HG03521 (cell line): ENCODE results near the gene RIPOR2.
"Not testable (repeated sequence)": the region's sequence is repeated elsewhere in the genome, so short reads cannot be mapped to it uniquely, and the experiment has no call there.

Experiments
- ATAC-seq: cut with Tn5 transposase; IDR thresholded peaks from one replicate; pipeline ENCODE4 v1.9.1; 2021; ENCODE audit warnings: mild to moderate bottlenecking, moderate library complexity; ENCODE audit not compliant: unreplicated experiment

The RIPOR2 gene

GRCh38 chr6:24768361-24768760 is 167.4 kb downstream of the RIPOR2 start:
- ATAC-seq, result no peak

- ATAC-seq, result no peak
Measured at GRCh38 chr6:24766680-24767462, 168.9 kb downstream of the RIPOR2 start.

GRCh38 chr6:24765968-24766367 is 169.8 kb downstream of the RIPOR2 start:
- not testable (repeated sequence) for ATAC-seq

GRCh38 chr6:24764833-24765828 is 170.6 kb downstream of the RIPOR2 start:
- not testable (repeated sequence) for ATAC-seq

- no peak for ATAC-seq
Measured at GRCh38 chr6:24763578-24763977, 172.2 kb downstream of the RIPOR2 start.

GRCh38 chr6:24761851-24762250 is 173.9 kb downstream of the RIPOR2 start:
- no peak for ATAC-seq

- no peak for ATAC-seq
Measured at GRCh38 chr6:24761193-24761835, 174.4 kb downstream of the RIPOR2 start.

- no peak for ATAC-seq
Measured at GRCh38 chr6:24760210-24760609, 175.6 kb downstream of the RIPOR2 start.

GRCh38 chr6:24759718-24760117 is 176.0 kb downstream of the RIPOR2 start:
- no peak for ATAC-seq

- no peak for ATAC-seq
Measured at GRCh38 chr6:24757611-24758010, 178.1 kb downstream of the RIPOR2 start.

- no peak for ATAC-seq
Measured at GRCh38 chr6:24755279-24755678, 180.5 kb downstream of the RIPOR2 start.

GRCh38 chr6:24754378-24754777 is 181.4 kb downstream of the RIPOR2 start:
- not testable (repeated sequence) for ATAC-seq
